Ishikawa (cell line): Measurements from ENCODE around the gene CCNL2.

Source experiments
- CEBPB ChIP-seq: IDR thresholded peaks from 2 replicates; pipeline ENCODE4 v1.6.1; 2012
- CREB1 ChIP-seq: IDR thresholded peaks from 2 replicates; pipeline ENCODE4 v1.6.1; 2012; ENCODE audit warnings: low read depth
- EGR1 ChIP-seq: IDR thresholded peaks from 2 replicates; pipeline ENCODE4 v1.6.1; 2012
- EP300 ChIP-seq: IDR thresholded peaks from 2 replicates; pipeline ENCODE4 v1.6.1; 2012; ENCODE audit warnings: borderline replicate concordance
- FOXM1 ChIP-seq: IDR thresholded peaks from 2 replicates; pipeline ENCODE4 v1.6.1; 2012; ENCODE audit warnings: low read depth, borderline replicate concordance
- MAX ChIP-seq: IDR thresholded peaks from 2 replicates; pipeline ENCODE4 v1.6.1; 2012
- NFIC ChIP-seq: IDR thresholded peaks from 2 replicates; pipeline ENCODE4 v1.6.1; 2012
- RAD21 ChIP-seq: IDR thresholded peaks from 2 replicates; pipeline ENCODE4 v1.6.1; 2012; ENCODE audit warnings: low read depth
- REST ChIP-seq: IDR thresholded peaks from 2 replicates; pipeline ENCODE4 v1.6.1; 2012; ENCODE audit warnings: low read depth, mild to moderate bottlenecking
- TAF1 ChIP-seq: IDR thresholded peaks from 2 replicates; pipeline ENCODE4 v1.6.1; 2012; ENCODE audit warnings: low read depth, mild to moderate bottlenecking
- TCF12 ChIP-seq: IDR thresholded peaks from 2 replicates; pipeline ENCODE4 v1.6.1; 2012; ENCODE audit warnings: low read depth
- TEAD4 ChIP-seq: IDR thresholded peaks from 2 replicates; pipeline ENCODE4 v1.6.1; 2012
- USF1 ChIP-seq: IDR thresholded peaks from 2 replicates; pipeline ENCODE4 v1.6.1; 2012
- YY1 ChIP-seq: IDR thresholded peaks from 2 replicates; pipeline ENCODE4 v1.6.1; 2012; ENCODE audit warnings: low read depth
- ZBTB7A ChIP-seq: IDR thresholded peaks from 2 replicates; pipeline ENCODE4 v1.6.1; 2012; ENCODE audit warnings: low read depth

Gene CCNL2

GRCh38 chr1:1341549-1342021 is 57.5 kb downstream of the CCNL2 start:
- TF ChIP-seq RAD21 (no peak), NFIC (no peak), USF1 (no peak), MAX (no peak), ZBTB7A (no peak), TCF12 (no peak), TAF1 (no peak), FOXM1 (no peak), YY1 (no peak), EGR1 (no peak), REST (no peak), EP300 (no peak), CREB1 (no peak), CEBPB (no peak), TEAD4 (no peak)

- no peak for TF ChIP-seq NFIC
- no peak for TF ChIP-seq TAF1
- TF ChIP-seq REST, result no peak
- TF ChIP-seq MAX, result no peak
- no peak for TF ChIP-seq YY1
- no peak for TF ChIP-seq EP300
- no peak for TF ChIP-seq CEBPB
Observed at GRCh38 chr1:1340791-1341548, 58.2 kb downstream of the CCNL2 start.

- TF ChIP-seq MAX, result no peak
- TF ChIP-seq NFIC, result no peak
- TF ChIP-seq CEBPB, result no peak
- no peak for TF ChIP-seq RAD21
- no peak for TF ChIP-seq EP300
- TF ChIP-seq CREB1, result no peak
- no peak for TF ChIP-seq ZBTB7A
Observed at GRCh38 chr1:1340185-1340584, 59.0 kb downstream of the CCNL2 start.

GRCh38 chr1:1338278-1338677 is 60.9 kb downstream of the CCNL2 start:
- TF ChIP-seq FOXM1 (no peak), MAX (0 out of 2 replicates have a peak, but pooled peaks have one; percentile 15)

- TF ChIP-seq TEAD4 (no peak), CEBPB (no peak), REST (no peak), TCF12 (no peak), NFIC (no peak)
Observed at GRCh38 chr1:1337793-1338147, 61.4 kb downstream of the CCNL2 start.
